H1 (cell line): Measurements from ENCODE around the gene TBC1D2. TPM values are rescaled to one million over a fixed set of nuclear protein-coding genes. Genes with fewer than 3 reads are reported as not detected.

Source experiments
- CTCF ChIA-PET: fragments of 300-600 bp; sonication (Branson Sonifier 250); formaldehyde crosslinking; loops from one replicate; lab custom pipeline; 2021; ENCODE audit not compliant: partially characterized antibody; lab: Charles Lee
- POLR2A ChIA-PET: fragments of 300-600 bp; sonication (Branson Sonifier 250); formaldehyde crosslinking; loops from one replicate; lab custom pipeline; 2021; ENCODE audit warnings: inconsistent platforms; ENCODE audit not compliant: partially characterized antibody; lab: Charles Lee
- DNase-seq, 2 experiments: peaks; one replicate each; pipeline versions ENCODE4 v3.0.0 to v3.0.0-alpha.2; 2010 to 2022; ENCODE audit warnings: low spot score in 2 of 2, low read depth in 1 of 2, mixed read lengths in 1 of 2
- FAIRE-seq: peaks from 2 replicates; lab custom pipeline; 2011; peaks lifted over from hg19 to GRCh38; lab: Jason Lieb, UNC
- H2AFZ ChIP-seq: 2 replicates; pipeline ENCODE4 v1.8.1; 2012; ENCODE audit warnings: low read length, inconsistent platforms
- H2AK5ac ChIP-seq: 2 replicates; pipeline ENCODE4 v1.6.1; 2013; ENCODE audit warnings: low read depth, low read length
- H2BK120ac ChIP-seq: replicated peaks from 2 replicates; pipeline ENCODE3; 2013; ENCODE audit warnings: low read depth, low read length, inconsistent platforms
- H2BK12ac ChIP-seq: 2 replicates; pipeline ENCODE4 v1.6.1; 2013; ENCODE audit warnings: low read depth, low read length
- H2BK15ac ChIP-seq: 2 replicates; pipeline ENCODE4 v1.6.1; 2013; ENCODE audit warnings: low read length
- H2BK20ac ChIP-seq: 2 replicates; pipeline ENCODE4 v1.6.1; 2013; ENCODE audit warnings: low read length
- H2BK5ac ChIP-seq: 2 replicates; pipeline ENCODE4 v1.6.1; 2013; ENCODE audit warnings: low read depth, low read length
- H3K14ac ChIP-seq: 2 replicates; pipeline ENCODE4 v1.6.1; 2013; ENCODE audit warnings: inconsistent platforms; ENCODE audit not compliant: insufficient read length
- H3K18ac ChIP-seq: 2 replicates; pipeline ENCODE4 v1.6.1; 2013; ENCODE audit warnings: low read length; ENCODE audit errors: extremely low read depth
- H3K23ac ChIP-seq: 2 replicates; pipeline ENCODE4 v1.6.1; 2013; ENCODE audit warnings: inconsistent platforms; ENCODE audit not compliant: insufficient read length
- H3K23me2 ChIP-seq: 2 replicates; pipeline ENCODE4 v1.6.1; 2013; ENCODE audit warnings: low read depth, low read length
- H3K27ac ChIP-seq: 2 replicates; pipeline ENCODE4 v1.6.1; 2011; ENCODE audit warnings: low read depth, low read length, inconsistent platforms
- H3K27me3 ChIP-seq, 4 experiments: replicated peaks in 1 of 4; 1 replicate in 1 of 4; 2 replicates in 3 of 4; pipeline versions ENCODE4 v1.6.1 to v1.8.1; 2011 to 2013; ENCODE audit warnings: low read length in 3 of 4, mild to moderate bottlenecking in 3 of 4, inconsistent platforms in 2 of 4, mixed read lengths in 2 of 4, moderate library complexity in 1 of 4; ENCODE audit not compliant: control insufficient read depth in 3 of 4, insufficient read depth in 3 of 4; ENCODE audit errors: extremely low read depth in 1 of 4
- H3K36me3 ChIP-seq, 4 experiments: 2 replicates each; pipeline versions ENCODE4 v1.6.1 to v1.8.1; 2011 to 2013; ENCODE audit warnings: mild to moderate bottlenecking in 4 of 4, low read length in 3 of 4, moderate library complexity in 2 of 4, control low read depth in 1 of 4, inconsistent platforms in 1 of 4; ENCODE audit not compliant: insufficient read depth in 4 of 4, control insufficient read depth in 2 of 4
- H3K4ac ChIP-seq: replicated peaks from 2 replicates; pipeline ENCODE3; 2013; ENCODE audit warnings: low read length, low read depth, mixed read lengths, inconsistent platforms; ENCODE audit not compliant: insufficient read length
- H3K4me1 ChIP-seq, 4 experiments: replicated peaks in 1 of 4; 1 replicate in 1 of 4; 2 replicates in 3 of 4; pipeline versions ENCODE4 v1.6.1 to v1.8.1; 2011 to 2013; ENCODE audit warnings: low read length in 3 of 4, inconsistent platforms in 2 of 4, mixed read lengths in 1 of 4; ENCODE audit not compliant: insufficient read depth in 4 of 4, control insufficient read depth in 3 of 4
- H3K4me2 ChIP-seq, 2 experiments: 2 replicates each; pipeline versions ENCODE4 v1.6.1 to v1.8.1; 2011 to 2013; ENCODE audit warnings: low read depth in 2 of 2, low read length in 2 of 2, control low read depth in 1 of 2, inconsistent platforms in 1 of 2, mild to moderate bottlenecking in 1 of 2; ENCODE audit not compliant: insufficient read depth in 1 of 2
- H3K4me3 ChIP-seq, 4 experiments: fragments of 200-600, 300-600 bp in 1 of 4; sonication (generic), shearing (Covaris generic), sonication (Bioruptor Twin) in 1 of 4; 2 replicates each; pipeline versions ENCODE4 v1.5.1 to v1.8.1; 2011 to 2016; ENCODE audit warnings: low read length in 4 of 4, low read depth in 3 of 4, control low read depth in 2 of 4, inconsistent platforms in 2 of 4, mild to moderate bottlenecking in 2 of 4, mixed read lengths in 1 of 4, moderate library complexity in 1 of 4; ENCODE audit not compliant: insufficient read depth in 2 of 4; ENCODE audit errors: extremely low read depth in 1 of 4
- H3K56ac ChIP-seq: replicated peaks from 2 replicates; pipeline ENCODE3; 2013; ENCODE audit warnings: low read depth, mild to moderate bottlenecking, mixed read lengths, low read length, inconsistent platforms; ENCODE audit not compliant: insufficient read length
- H3K79me1 ChIP-seq: 2 replicates; pipeline ENCODE4 v1.6.1; 2013; ENCODE audit warnings: low read depth, low read length, control low read depth
- H3K79me2 ChIP-seq, 2 experiments: 2 replicates each; pipeline versions ENCODE4 v1.6.1 to v1.8.1; 2012 to 2013; ENCODE audit warnings: low read length in 2 of 2, mild to moderate bottlenecking in 2 of 2, inconsistent platforms in 1 of 2; ENCODE audit not compliant: insufficient read depth in 2 of 2, control insufficient read depth in 1 of 2
- H3K9ac ChIP-seq, 4 experiments: replicated peaks in 1 of 4; 1 replicate in 1 of 4; 2 replicates in 3 of 4; pipeline versions ENCODE4 v1.6.1 to v1.8.1; 2011 to 2013; ENCODE audit warnings: low read depth in 3 of 4, low read length in 3 of 4, control low read depth in 2 of 4, mild to moderate bottlenecking in 2 of 4, moderate library complexity in 2 of 4, inconsistent platforms in 1 of 4; ENCODE audit errors: extremely low read depth in 1 of 4
- H3K9me3 ChIP-seq, 2 experiments: 2 replicates each; pipeline versions ENCODE4 v1.6.1 to v1.8.1; 2012 to 2013; ENCODE audit warnings: mild to moderate bottlenecking in 2 of 2, moderate library complexity in 2 of 2, control low read depth in 1 of 2, inconsistent platforms in 1 of 2, low read depth in 1 of 2, low read length in 1 of 2, mixed read lengths in 1 of 2; ENCODE audit not compliant: insufficient read depth in 2 of 2
- H4K20me1 ChIP-seq, 2 experiments: replicated peaks in 1 of 2; 2 replicates each; pipeline versions ENCODE3 to v1.8.1; 2011 to 2013; ENCODE audit warnings: inconsistent platforms in 2 of 2, low read length in 2 of 2, mild to moderate bottlenecking in 1 of 2; ENCODE audit not compliant: insufficient read depth in 2 of 2, control insufficient read depth in 1 of 2
- H4K5ac ChIP-seq: 2 replicates; pipeline ENCODE4 v1.6.1; 2013; ENCODE audit warnings: low read length, low read depth, mixed read lengths, inconsistent platforms; ENCODE audit not compliant: insufficient read length
- H4K8ac ChIP-seq: 2 replicates; pipeline ENCODE4 v1.8.0; 2013; ENCODE audit warnings: mild to moderate bottlenecking, moderate library complexity, low read length, inconsistent platforms; ENCODE audit not compliant: insufficient read depth; ENCODE audit errors: extremely low read depth
- H4K91ac ChIP-seq: replicated peaks from 2 replicates; pipeline ENCODE3; 2013; ENCODE audit warnings: low read length, mixed read lengths, inconsistent platforms; ENCODE audit not compliant: insufficient read length
- ATF2 ChIP-seq: IDR thresholded peaks from 2 replicates; pipeline ENCODE4 v1.6.1; 2012; ENCODE audit warnings: low read length, inconsistent platforms
- BRCA1 ChIP-seq: IDR thresholded peaks from 2 replicates; pipeline ENCODE4 v1.6.1; 2012; ENCODE audit warnings: low read depth, low read length, improper control_type of control experiment
- CTCF ChIP-seq, 3 experiments: IDR thresholded peaks; 1 replicate in 2 of 3; 2 replicates in 1 of 3; pipeline versions ENCODE4 v1.5.1 to v1.6.1; 2011; ENCODE audit warnings: low read length in 3 of 3, mild to moderate bottlenecking in 3 of 3, inconsistent platforms in 2 of 3, low read depth in 1 of 3, moderate library complexity in 1 of 3; ENCODE audit not compliant: insufficient read depth in 1 of 3; ENCODE audit errors: control extremely low read depth in 1 of 3
- HDAC2 ChIP-seq, 2 experiments: fragments of 300-600 bp in 1 of 2; sonication (generic) in 1 of 2; IDR thresholded peaks; 2 replicates each; pipeline ENCODE4 v1.6.1; 2011 to 2012; ENCODE audit warnings: low read depth in 2 of 2, low read length in 2 of 2, mild to moderate bottlenecking in 2 of 2, moderate library complexity in 2 of 2, borderline replicate concordance in 1 of 2, inconsistent platforms in 1 of 2
- JUN ChIP-seq: IDR thresholded peaks from 2 replicates; pipeline ENCODE4 v1.6.1; 2011; ENCODE audit warnings: low read depth, mild to moderate bottlenecking, improper control_type of control experiment, low read length
- NANOG ChIP-seq: IDR thresholded peaks from 2 replicates; pipeline ENCODE4 v1.6.1; 2011; ENCODE audit warnings: low read length, low read depth, mild to moderate bottlenecking, inconsistent platforms; ENCODE audit not compliant: insufficient read depth, poor library complexity, severe bottlenecking
- PHF8 ChIP-seq: fragments of 200-600 bp; sonication (generic); conservative IDR thresholded peaks from 2 replicates; pipeline ENCODE4 v1.7.1; 2012; ENCODE audit warnings: low read depth, mild to moderate bottlenecking, inconsistent platforms, low read length, moderate library complexity
- SIX5 ChIP-seq: IDR thresholded peaks from 2 replicates; pipeline ENCODE4 v1.6.1; 2011; ENCODE audit warnings: mild to moderate bottlenecking, low read depth, low read length
- SP4 ChIP-seq: IDR thresholded peaks from 2 replicates; pipeline ENCODE4 v1.6.1; 2012; ENCODE audit warnings: low read length, inconsistent platforms
- WGBS, 2 experiments: shearing (Covaris generic) in 1 of 2; methylation state at CpG; one replicate each; pipeline versions ENCODE4 v1.1.6 to v1.1.7; 2013 to 2015; ENCODE audit warnings: low lambda C conversion rate in 2 of 2, mixed read lengths in 2 of 2, inconsistent platforms in 1 of 2, low coverage in 1 of 2, missing lambda C conversion rate in 1 of 2; ENCODE audit not compliant: insufficient replicate concordance in 2 of 2, insufficient coverage in 1 of 2, insufficient read length in 1 of 2; ENCODE audit errors: extremely low coverage in 1 of 2, missing lambda C conversion rate in 1 of 2; 5-methylcytosine and 5-hydroxymethylcytosine counted together
- polyA plus RNA-seq, 7 experiments: library from polyadenylated mRNA; depleted of rRNA in 3 of 7; stranded (reverse) in 5 of 7; unstranded in 2 of 7; fragments of >200 nt in 5 of 7; fragments of 200-250 nt in 2 of 7; gene quantifications; 1 replicate in 5 of 7; 2 replicates in 1 of 7; 4 replicates in 1 of 7; pipeline versions ENCODE4 v1.2.1 to v1.2.3, GENCODE V29; 2011 to 2013; ENCODE audit warnings: missing spikeins in 2 of 7, mixed read lengths in 2 of 7
- total RNA-seq: library from RNA; stranded (reverse); fragmentation: NEBNext Ultra II Directional; extraction: Animal tissue kit (Norgen Biotek cat#: 25700); gene quantifications from 2 replicates; pipeline ENCODE4 v1.2.1, GENCODE V29; 2021

TBC1D2 gene
- total and polyA plus RNA-seq, 2 of the 8 experiments (the other 6 are each of a cell fraction or from before 2014, with no cell fraction given): 7.4 TPM

GRCh38 chr9:98154678-98155077, 100.8 kb downstream of the TBC1D2 start:
- Histone ChIP-seq H3K4me1 (no peaks in the 10 kb centered on the region), H2AFZ (no peak overlapping the region), H4K91ac (no peak overlapping the region), H2BK20ac (0 out of 2 replicates have a peak overlapping the region, but pooled peaks have one; percentile 35), H3K23ac (no peak overlapping the region), H3K23me2 (no peaks in the 10 kb centered on the region), H3K27ac (no peak overlapping the region), H3K18ac (no peak overlapping the region), H3K27me3 (peaks cover 0 to 2% (median 0%) of the 10 kb centered on the region in 4 experiments; a peak in 1 of 7 replicates), H4K5ac (no peak overlapping the region), H3K56ac (no peak overlapping the region), H3K79me2 (no peaks in the 10 kb centered on the region), H2BK15ac (no peak overlapping the region), H3K4me3 (no peak overlapping the region), H3K9ac (no peak overlapping the region), H4K20me1 (peaks cover 2 to 5% of the 10 kb centered on the region in 2 experiments), H2BK120ac (no peak overlapping the region), H4K8ac (no peak overlapping the region), H2AK5ac (no peak overlapping the region), H2BK5ac (no peak overlapping the region), H2BK12ac (no peak overlapping the region), H3K4ac (no peak overlapping the region), H3K36me3 (peaks cover 0 to 4% (median 0%) of the 10 kb centered on the region in 4 experiments; a peak in 2 of 8 replicates), H3K79me1 (peaks cover 2% of the 10 kb centered on the region), H3K4me2 (no peak overlapping the region), H3K9me3 (no peaks in the 10 kb centered on the region), H3K14ac (no peak overlapping the region)
- POLR2A ChIA-PET: no interaction called here
- no peak for FAIRE-seq
- 95% methylated on average over 2 of the region's 2 CpGs; no CpG with 5 or more reads in 1 of the 2 experiments for WGBS, 2 experiments
- DNase-seq: no peak
- CTCF ChIA-PET: no interaction called here
- TF ChIP-seq SIX5 (no peak), SP4 (no peak), BRCA1 (no peak), HDAC2 (IDR thresholded peaks at IDR 0.05; ENCODE audit: borderline replicate concordance in 1 of 2, low read depth in 2 of 2, low read length in 2 of 2) (no peak), NANOG (no peak), PHF8 (no peak), ATF2 (no peak), CTCF (IDR thresholded peaks at IDR 0.05; ENCODE audit: control extremely low read depth in 1 of 3, insufficient read depth in 1 of 3, low read depth in 1 of 3, low read length in 3 of 3) (no peak), JUN (no peak)
